SKM-1 (cell line): Measurements from ENCODE around the gene MAGEB4.

Experiments
- DNase-seq: peaks from one replicate; lab custom pipeline; 2025; ENCODE audit not compliant: unreplicated experiment; lab: John Stamatoyannopoulos, UW

Gene MAGEB4

DNA sequence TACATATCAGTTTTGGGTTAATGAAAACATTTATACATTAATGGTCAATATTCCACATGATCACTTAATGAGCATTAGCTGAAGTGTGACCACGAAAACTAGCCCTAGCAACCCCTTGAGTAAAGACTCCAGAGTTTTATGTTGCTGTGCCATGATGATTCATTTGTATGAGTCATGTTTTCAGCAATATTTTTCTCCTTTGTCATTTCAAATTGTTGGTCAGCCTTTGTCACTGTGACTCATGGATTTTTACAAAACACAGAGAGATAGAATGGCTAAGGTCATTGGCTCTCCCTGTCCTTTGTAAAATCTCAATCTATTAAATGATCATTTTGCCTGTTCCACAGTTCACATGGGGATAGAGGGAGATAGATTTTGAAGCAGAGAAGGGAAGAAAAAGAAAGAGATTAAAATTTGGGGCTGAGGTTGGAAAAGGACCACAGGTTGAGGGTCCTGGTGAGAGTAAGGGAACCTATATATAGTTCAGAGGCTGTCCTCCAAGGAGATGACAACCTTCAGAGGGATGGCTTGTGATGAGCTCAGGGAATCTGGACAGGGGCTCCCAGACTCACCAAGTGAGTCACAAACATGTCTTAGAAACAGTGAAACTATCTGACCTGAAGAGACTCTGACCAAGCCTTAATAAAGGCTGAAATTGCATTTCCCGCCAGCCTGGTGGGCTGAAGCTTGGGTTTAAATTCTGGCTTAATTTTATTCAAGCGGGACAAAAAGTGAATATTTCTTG is 41.8 kb downstream of the MAGEB4 start:
- DNase-seq = no peak
